HEK293 (cell line): ENCODE data around the gene ST8SIA4.
"Not testable (repeated sequence)": the region's sequence is repeated elsewhere in the genome, so short reads cannot be mapped to it uniquely, and the experiment has no call there.

Experiments
- CTCF ChIP-seq: fragments of 450-650 bp; formaldehyde crosslinking; IDR thresholded peaks from 2 replicates; pipeline ENCODE4 v1.5.1; 2016; ENCODE audit warnings: missing biosample characterization, missing genetic modification characterization
- ELK4 ChIP-seq: IDR thresholded peaks from 2 replicates; pipeline ENCODE4 v1.6.1; 2011; ENCODE audit warnings: mild to moderate bottlenecking, low read depth, low read length, borderline replicate concordance
- KLF9 ChIP-seq: fragments of 450-650 bp; formaldehyde crosslinking; IDR thresholded peaks from 2 replicates; pipeline ENCODE4 v1.5.1; 2016; ENCODE audit warnings: missing biosample characterization, missing genetic modification characterization, low read depth
- REST ChIP-seq: fragments of 450-650 bp; formaldehyde crosslinking; IDR thresholded peaks from 2 replicates; pipeline ENCODE4 v1.5.1; 2016; ENCODE audit warnings: missing biosample characterization, missing genetic modification characterization
- YY1 ChIP-seq: fragments of 450-650 bp; formaldehyde crosslinking; IDR thresholded peaks from 2 replicates; pipeline ENCODE4 v1.5.1; 2018; ENCODE audit warnings: missing biosample characterization, missing genetic modification characterization
- ZNF510 ChIP-seq: fragments of 450-650 bp; formaldehyde crosslinking; IDR thresholded peaks from 2 replicates; pipeline ENCODE4 v1.5.1; 2018; ENCODE audit warnings: mild to moderate bottlenecking, missing genetic modification characterization, missing biosample characterization; ENCODE audit not compliant: insufficient replicate concordance
- ZNF513 ChIP-seq: fragments of 450-650 bp; IDR thresholded peaks from 2 replicates; pipeline ENCODE4 v1.5.1; 2018; ENCODE audit warnings: missing biosample characterization, missing genetic modification characterization
- ZNF623 ChIP-seq: fragments of 450-650 bp; formaldehyde crosslinking; IDR thresholded peaks from 2 replicates; pipeline ENCODE4 v1.5.1; 2016; ENCODE audit warnings: missing biosample characterization, missing genetic modification characterization

DNA sequence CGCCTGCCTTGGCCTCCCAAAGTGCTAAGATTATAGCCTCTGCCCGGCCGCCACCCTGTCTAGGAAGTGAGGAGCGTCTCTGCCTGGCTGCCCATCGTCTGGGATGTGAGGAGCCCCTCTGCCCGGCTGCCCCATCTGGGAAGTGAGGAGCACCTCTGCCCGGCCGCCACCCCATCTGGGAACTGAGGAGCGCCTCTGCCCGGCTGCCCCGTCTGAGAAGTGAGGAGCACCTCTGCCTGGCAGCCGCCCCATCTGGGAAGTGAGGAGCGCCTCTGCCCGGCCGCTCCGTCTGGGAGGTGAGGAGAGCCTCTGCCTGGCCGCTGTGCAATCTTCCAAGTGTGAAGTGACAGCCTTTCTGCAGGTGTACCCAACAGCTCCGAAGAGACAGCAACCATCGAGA, 117.5 kb downstream of the ST8SIA4 start:
- TF ChIP-seq ZNF623; CTCF (tag by site-specific recombination); KLF9 (tag by site-specific recombination); ELK4; REST (tag by site-specific recombination); YY1 (tag by site-specific recombination); ZNF510; ZNF513 (tag by site-specific recombination): not testable (repeated sequence)
